AG10803 (cell line): ENCODE results near the gene GARS1.
A peak's percentile ranks its signal among the peaks of the same experiment; 100 is the strongest.
"Not testable (repeated sequence)": the region's sequence is repeated elsewhere in the genome, so short reads cannot be mapped to it uniquely, and the experiment has no call there.

Experiments used
- DNase-seq: peaks from one replicate; pipeline ENCODE4 v3.0.0; 2010; ENCODE audit warnings: low read depth
- H3K4me3 ChIP-seq: 2 replicates; pipeline ENCODE4 v1.5.1; 2011; ENCODE audit warnings: mild to moderate bottlenecking, low read length, control low read depth
- TF ChIP-seq, protein P1 (sequence below): conservative IDR thresholded peaks from 2 replicates; pipeline ENCODE4 v1.5.1; 2011; ENCODE audit warnings: mild to moderate bottlenecking, low read length, control low read depth, inconsistent platforms

The GARS1 gene

DNA sequence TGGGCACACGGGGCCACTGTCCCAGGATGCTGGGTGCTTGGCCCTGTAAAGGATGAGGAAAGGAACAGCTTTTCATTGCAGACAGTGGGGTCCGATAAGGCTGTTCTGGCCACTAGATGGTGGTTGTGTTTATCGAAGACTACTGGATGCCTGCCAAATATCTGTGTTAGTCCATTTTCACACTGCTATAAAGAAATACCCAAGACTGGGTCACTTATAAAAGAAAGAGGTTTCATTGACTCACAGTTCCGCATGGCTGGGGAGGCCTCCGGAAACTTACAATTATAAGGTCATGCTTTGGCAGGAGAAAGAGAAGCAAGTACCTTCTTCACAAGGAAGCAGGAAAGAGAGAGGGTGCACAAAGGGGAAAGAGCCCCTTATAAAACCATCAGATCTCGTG is 32.2 kb upstream of the GARS1 start:
- no peak for DNase-seq
- no peak overlapping the region for H3K4me3 ChIP-seq
- TF ChIP-seq, protein P1, sequence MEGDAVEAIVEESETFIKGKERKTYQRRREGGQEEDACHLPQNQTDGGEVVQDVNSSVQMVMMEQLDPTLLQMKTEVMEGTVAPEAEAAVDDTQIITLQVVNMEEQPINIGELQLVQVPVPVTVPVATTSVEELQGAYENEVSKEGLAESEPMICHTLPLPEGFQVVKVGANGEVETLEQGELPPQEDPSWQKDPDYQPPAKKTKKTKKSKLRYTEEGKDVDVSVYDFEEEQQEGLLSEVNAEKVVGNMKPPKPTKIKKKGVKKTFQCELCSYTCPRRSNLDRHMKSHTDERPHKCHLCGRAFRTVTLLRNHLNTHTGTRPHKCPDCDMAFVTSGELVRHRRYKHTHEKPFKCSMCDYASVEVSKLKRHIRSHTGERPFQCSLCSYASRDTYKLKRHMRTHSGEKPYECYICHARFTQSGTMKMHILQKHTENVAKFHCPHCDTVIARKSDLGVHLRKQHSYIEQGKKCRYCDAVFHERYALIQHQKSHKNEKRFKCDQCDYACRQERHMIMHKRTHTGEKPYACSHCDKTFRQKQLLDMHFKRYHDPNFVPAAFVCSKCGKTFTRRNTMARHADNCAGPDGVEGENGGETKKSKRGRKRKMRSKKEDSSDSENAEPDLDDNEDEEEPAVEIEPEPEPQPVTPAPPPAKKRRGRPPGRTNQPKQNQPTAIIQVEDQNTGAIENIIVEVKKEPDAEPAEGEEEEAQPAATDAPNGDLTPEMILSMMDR, result no peak

DNA sequence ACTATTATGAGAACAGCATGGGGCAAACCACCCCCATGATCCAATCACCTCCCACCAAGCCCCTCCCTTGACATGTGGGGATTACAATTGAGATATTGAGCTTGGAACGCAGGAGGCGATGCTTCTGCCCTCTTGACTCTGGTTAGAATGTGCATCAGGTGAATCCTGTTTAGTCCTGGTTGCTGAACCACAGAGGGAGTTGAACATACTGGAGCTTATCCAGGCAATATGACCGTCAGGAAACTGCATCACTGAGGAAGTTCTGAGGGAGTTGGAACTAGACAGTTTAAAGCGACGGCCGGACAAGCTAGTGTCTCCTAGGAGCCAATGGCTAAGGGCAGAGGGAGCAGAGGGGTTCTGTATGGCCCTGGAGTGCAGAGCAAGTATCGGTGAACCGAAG is 31.8 kb upstream of the GARS1 start:
- no peak overlapping the region for H3K4me3 ChIP-seq
- TF ChIP-seq, protein P1, result no peak
- no peak for DNase-seq

DNA sequence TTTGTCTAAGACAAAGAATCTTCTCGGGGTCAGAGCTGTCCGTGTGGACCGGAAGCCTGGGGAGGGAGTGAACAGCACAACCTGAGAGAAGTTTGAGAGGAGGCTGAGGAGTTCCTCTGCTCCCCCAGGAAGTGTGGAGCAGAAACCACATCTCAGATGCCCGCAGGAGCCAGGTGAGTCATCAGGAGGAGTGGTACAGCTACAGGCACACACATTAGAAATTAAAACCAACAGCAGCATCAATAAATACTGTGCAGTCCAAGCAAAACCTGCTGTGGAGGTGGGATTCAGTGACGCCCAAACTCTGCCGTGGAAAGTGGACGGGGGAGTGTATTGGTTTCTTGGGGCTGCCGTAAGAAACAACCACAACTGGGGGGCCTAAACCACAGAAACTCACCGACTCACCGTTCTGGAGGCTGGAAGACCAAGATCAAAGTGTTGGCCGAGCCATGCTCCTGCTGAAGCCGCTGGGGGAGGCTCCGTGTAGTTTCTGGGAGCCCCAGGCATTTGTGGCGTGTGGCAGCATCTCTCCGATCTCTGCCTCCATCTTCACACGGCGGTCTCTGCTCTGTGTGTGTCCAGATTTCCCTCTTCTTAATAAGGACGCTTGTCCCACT is 31.2 kb upstream of the GARS1 start:
- H3K4me3 ChIP-seq, result no peak overlapping the region
- peak; percentile 13 for DNase-seq
- TF ChIP-seq, protein P1, result no peak

DNA sequence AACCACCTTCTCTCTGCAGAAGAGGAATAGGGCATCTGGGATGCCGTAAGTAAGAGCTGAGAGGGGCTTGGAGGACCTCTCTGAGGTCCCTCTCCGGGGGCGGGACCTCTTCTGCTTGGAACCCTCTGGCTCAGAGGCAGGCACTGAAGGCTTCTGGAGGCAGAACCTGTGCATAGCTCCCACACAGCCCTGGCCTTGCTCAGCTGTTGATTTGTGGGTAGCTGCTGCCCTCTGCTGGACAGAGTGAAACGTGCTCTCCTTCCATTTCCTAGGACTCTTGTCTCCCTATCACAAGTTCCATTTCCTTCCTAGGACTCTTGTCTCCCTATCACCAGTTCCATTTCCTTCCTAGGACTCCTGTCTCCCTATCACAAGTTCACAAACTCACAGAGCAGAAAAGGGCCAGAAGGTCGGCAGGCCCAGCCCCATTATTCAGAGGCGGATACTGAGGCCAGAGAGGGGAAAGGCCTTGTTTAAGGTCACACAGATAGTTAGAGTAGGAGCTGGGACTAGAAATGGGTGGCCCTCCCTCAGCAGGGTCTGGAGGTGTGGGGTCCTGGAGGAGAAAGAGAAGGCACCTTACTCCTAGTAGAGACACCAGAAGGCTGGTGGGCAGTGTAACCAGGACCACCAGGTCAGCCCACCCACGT is 30.3 kb upstream of the GARS1 start:
- DNase-seq, result peak; percentile 79
- no peak overlapping the region for H3K4me3 ChIP-seq
- TF ChIP-seq, protein P1, result peak; percentile 89

DNA sequence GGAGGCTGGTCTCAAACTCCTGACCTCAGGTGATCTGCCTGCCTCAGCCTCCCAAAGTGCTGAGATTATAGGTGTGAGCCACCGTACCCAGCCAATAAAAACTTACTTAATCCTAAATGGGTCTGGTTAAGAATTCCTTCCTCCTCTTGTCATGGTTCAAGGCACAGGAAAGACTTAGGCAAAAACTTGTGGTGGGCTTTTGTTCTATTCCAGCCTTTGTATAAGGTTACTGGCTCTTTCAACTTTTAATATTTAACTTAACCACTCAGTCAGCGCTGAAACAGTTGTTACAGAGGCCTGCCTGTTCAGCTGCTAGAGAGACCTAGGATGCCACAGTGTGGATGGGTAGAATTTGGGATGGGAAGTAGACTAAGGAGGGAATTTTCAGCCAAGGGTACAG is 28.1 kb upstream of the GARS1 start:
- TF ChIP-seq, protein P1, result no peak
- no peak for DNase-seq
- no peak overlapping the region for H3K4me3 ChIP-seq

DNA sequence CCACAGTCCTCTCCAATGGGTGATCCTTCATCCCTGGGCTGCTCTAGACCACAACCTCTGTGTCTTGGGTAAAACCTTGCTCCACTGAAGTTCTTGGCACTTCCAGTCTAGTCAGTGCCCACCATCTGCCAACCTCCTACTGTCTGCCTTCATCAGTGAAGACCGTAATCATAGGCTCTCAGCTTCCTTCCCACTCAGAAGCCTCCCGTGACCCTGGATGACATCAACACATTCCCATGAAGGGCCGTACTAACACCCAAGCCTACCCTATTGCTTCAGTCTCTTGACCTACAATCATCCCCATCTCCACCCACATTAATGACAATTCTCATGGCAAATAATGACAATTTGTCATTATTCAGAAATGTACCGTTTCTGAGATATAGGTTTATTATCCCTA is 27.6 kb upstream of the GARS1 start:
- no peak overlapping the region for H3K4me3 ChIP-seq
- no peak for DNase-seq
- TF ChIP-seq, protein P1, result no peak

DNA sequence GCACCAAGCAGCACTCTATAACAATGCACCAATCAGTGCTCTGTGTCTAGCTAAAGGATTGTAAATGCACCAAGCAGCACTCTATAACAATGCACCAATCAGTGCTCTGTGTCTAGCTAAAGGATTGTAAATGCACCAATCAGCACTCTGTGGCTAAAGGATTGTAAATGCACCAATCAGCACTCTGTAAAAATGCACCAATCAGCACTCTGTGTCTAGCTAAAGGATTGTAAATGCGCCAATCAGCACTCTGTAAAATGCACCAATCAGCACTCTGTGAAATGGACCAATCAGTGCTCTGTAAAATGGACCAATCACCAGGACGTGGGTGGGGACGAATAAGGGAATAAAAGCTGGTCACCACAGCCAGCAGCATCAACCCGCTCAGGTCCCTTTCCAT is 24.4 kb upstream of the GARS1 start:
- DNase-seq, H3K4me3 ChIP-seq: not testable (repeated sequence)
